GM19324 (cell line): Measurements from ENCODE around the gene HSPG2.
"Not testable (repeated sequence)": the region's sequence is repeated elsewhere in the genome, so short reads cannot be mapped to it uniquely, and the experiment has no call there.

Experiments used
- ATAC-seq: cut with Tn5 transposase; IDR thresholded peaks from one replicate; pipeline ENCODE4 v1.9.1; 2021; ENCODE audit warnings: mild to moderate bottlenecking, moderate library complexity; ENCODE audit not compliant: unreplicated experiment, low FRiP score

HSPG2 gene

DNA sequence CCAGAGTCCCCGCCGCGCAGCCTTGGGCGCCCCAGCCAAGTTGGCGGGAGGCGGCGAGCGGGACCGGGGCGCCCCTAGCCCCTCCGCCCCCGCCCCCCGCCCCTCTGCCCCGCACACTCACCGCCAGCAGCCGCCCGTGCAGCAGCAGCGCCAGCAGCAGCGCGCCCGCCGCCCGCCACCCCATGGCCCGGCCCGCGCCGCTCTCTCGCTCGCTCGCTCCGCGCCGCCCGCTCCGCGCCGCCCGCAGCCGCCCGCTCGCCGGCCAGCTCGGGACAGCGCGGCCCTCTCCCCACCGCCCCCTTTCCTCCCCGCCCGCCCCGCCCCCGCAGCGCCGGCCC is at the start of gene HSPG2:
HSPG2 (minus strand) TSS at position 277 of the 338 bp plus-strand sequence; CDS start at position 184, 93 bp downstream.
- peak; percentile 19 for ATAC-seq

DNA sequence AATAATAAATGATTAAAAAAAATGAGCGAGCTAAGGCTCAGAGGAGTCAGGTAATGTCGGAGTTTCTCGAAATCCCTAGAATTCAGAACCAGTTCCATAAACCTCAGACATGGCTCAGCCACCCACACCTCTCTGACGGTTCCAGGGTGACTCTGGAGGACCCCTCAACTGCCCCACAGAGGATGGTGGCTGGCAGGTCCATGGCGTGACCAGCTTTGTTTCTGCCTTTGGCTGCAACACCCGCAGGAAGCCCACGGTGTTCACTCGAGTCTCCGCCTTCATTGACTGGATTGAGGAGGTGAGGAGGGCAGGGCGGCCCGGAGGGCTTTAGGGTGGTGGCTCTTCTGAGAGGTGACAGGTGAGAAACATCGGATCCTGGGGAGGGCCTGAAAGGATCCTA is 49.3 kb upstream of the HSPG2 start:
- ATAC-seq, result not testable (repeated sequence)

DNA sequence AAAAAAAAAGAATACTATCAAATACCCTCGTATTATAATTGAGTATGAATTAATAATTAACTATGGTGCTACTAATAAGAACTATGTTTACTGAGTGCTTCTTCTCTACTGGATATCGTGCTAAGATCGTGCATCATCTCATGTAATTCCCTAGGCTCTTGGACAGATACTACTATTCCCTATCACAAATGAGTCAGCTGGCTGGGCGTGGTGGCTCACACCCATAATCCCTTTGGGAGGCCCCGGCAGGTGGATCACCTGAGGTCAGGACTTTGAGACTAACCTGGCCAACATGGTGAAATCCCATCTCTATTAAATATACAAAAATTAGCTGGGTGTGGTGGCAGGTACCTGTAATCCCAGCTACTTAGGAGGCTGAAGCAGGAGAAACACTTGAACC is 48.8 kb upstream of the HSPG2 start:
- ATAC-seq, result not testable (repeated sequence)

DNA sequence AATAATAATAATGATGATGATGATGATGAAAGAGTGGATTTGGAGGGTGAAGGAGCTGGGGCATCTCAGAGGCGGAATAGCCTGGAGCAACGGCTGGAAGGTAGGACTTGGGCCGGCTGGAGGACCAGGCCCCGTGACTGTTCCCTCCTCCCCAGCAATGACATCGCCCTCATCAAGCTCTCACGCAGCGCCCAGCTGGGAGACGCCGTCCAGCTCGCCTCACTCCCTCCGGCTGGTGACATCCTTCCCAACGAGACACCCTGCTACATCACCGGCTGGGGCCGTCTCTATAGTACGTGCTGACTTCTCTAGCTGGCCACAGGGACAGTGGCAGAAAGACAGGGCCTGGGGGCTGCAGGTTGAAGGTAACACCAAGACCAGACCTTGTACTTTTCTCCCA is 46.4 kb upstream of the HSPG2 start:
- not testable (repeated sequence) for ATAC-seq

DNA sequence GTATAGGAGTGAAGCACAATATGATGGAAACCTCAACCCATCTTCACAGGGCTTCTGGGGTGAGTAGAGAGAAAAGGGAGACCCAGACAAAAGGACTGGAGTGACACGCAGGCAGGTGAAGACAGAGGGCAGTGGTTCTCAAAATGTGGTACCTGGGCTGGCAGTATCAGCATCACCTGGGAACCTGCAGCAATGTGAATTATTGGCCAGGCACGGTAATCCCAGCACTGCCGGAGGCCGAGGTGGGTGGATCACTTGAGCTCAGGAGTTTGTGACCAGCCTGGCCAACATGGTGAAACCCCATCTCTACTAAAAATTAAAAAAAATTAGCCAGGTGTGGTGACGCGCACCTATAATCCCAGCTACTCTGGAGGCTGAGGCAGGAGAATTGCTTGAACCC is 45.0 kb upstream of the HSPG2 start:
- not testable (repeated sequence) for ATAC-seq

DNA sequence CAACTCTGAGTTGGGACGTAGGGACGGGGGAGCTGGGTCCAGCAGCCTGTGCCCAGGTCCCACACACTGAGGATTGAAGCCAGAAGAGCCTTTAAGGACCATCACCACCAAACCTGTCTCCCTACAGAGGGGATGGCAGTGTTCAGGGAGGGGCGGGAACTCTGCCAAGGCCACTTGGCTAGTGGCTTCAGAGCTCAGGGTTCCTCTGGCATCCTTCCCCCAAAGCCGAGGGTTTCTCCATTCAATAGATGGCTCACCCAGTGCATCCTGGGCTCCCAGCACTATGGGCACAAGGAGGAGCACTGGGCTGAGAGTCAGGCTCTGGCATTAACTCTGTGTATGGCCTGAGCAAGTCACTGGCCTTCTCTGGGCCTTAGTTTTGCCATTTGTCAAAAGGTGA is 44.1 kb upstream of the HSPG2 start:
- ATAC-seq, result not testable (repeated sequence)

DNA sequence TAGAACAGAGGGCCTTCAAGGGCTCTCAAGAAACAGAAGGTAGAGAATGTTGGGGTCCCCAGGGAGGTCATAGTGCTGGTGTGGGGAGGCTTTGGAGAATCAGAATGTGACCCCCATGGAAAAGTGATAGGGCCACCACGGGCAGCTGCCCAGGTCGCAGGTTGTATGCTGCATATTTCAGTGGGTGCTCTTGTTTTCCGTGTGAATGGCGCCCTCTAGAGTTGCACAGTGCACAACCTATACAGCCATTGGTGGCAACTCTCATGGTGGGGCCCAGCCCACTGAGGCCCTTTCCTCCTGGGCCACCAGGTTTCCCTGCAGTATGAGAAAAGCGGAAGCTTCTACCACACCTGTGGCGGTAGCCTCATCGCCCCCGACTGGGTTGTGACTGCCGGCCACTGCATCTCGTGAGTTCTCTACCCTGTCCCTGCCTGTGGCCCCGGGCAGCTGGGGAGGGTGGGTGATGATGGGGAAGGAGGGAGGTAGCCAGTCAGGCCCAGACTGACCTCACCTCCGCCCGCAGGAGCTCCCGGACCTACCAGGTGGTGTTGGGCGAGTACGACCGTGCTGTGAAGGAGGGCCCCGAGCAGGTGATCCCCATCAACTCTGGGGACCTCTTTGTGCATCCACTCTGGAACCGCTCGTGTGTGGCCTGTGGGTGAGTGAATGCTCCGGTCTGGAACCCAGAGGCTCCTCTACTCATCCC is 43.6 kb upstream of the HSPG2 start:
- ATAC-seq, result not testable (repeated sequence)

DNA sequence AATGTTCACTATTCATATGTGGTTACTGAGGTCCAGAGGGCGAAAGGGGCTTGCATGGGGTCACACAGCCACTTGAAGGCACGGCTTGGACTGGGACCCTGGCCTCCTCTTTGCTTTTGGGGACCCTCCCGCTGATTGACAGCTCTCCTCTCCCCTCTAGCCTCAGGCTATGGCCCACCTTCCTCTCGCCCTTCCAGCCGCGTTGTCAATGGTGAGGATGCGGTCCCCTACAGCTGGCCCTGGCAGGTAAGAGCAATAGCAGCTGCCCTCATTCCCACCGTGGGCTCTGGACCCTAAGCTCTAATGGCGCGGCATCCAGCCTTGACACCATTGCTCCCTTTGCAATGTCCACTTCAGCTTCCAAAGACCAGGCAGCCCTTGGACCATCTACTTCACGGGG is 41.1 kb upstream of the HSPG2 start:
- ATAC-seq, result not testable (repeated sequence)

DNA sequence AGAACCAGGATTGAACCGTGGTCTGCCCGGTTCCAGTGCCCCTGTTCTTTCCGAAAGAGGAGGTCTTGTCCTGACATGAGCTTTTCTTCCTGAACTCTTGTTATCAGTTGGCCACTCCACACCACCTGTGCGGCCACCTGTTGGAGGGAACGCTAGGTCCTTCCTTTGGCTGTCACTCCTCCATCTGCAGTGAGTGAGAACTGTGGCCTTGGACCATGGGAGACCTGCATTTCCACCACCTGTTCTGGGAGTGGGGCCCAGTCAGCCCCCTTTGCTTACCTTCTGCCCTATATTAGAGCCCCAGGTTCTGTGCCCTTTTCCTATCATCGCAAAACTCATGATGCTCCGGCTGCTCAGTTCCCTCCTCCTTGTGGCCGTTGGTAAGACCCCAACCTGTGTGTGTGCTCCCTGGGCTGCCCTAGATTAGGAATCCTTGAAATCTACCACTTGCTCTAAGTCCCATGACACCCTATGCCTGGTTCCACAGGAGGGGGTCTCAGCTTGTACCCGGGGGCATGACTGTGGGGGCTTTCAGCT is 39.7 kb upstream of the HSPG2 start, which contains the start of gene CELA3B:
CELA3B (plus strand) TSS at position 320 of the 537 bp plus-strand sequence; CDS start at position 338, 18 bp downstream.
- ATAC-seq, result not testable (repeated sequence)

DNA sequence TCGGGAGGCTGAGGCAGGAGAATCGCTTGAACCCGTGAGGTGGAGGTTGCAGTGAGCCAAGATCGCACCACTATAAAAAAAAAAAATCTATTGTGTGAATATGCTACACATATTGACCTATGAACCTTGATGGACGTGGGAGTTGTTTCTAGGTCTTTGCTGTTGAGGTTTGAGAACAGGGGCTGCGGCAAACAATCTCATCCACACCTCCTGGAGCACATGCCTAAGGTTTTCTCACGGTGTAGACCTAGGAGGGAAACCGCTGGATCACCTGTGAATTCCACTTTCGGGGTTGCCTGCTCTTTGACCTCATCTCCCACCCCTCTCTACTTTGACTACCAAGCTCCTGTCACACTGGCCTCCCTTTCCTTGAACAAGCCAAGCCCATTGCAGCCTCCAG is 38.2 kb upstream of the HSPG2 start:
- not testable (repeated sequence) for ATAC-seq

DNA sequence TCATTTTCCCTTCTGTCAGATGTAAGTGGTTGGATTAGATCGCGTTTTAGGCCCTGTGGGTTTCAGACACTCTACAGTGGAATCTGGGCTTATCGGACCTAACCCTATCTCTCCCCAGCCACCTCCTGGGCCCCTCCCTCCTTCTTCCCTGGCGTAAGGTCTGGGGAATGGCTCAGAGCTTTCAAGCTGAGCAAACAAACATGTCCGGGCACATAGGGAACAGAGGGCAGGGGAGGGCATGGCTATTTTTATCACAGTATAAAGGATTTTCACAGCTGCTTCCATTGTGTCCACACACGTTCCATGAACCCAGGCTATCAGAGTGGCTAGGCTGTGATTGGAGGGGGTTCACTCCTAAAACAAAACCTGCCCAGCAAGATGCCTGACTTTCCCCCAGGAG is 37.6 kb upstream of the HSPG2 start:
- not testable (repeated sequence) for ATAC-seq

DNA sequence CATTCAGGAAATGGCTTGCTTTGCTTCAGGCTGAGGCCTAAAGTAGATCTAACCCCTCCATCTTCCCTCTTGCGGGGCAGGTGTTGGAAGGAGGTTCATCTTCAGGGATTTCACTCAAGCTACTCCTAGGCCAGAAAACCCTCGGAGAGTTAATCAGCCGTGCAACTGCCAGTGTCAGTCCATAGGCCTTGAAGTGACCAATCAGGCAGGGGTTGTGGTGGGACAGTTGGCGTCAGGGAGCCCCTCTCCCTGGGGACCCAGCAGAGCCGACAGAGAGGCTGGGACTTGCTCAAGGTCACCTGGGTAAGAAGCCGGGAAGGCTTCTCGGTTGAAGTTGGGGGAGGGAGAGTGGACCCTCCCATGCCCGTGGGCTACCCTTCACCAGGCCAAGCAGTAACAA is 36.8 kb upstream of the HSPG2 start:
- ATAC-seq, result not testable (repeated sequence)

DNA sequence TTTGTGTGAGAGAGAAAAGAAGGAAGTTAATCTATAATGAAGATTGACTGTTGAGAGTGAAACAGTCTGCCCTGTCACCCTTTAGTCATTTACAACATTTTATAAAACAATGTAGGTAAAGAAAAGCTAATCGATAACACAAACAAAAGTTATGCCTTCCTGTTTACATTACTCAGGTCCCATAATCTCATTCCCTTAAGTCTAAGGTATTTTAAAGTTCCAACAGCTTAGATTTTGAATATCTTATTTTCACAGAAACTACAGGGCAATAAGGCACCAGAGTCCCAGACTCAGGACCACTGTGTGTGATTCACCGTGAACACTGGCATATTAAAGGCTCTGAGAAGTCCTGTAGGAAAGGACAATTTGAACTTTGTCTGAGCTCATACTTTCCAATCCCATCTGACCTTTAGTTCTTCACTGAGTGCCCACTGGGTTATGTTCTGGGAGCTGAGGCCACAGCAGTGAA is 35.9 kb upstream of the HSPG2 start:
- ATAC-seq, result not testable (repeated sequence)

DNA sequence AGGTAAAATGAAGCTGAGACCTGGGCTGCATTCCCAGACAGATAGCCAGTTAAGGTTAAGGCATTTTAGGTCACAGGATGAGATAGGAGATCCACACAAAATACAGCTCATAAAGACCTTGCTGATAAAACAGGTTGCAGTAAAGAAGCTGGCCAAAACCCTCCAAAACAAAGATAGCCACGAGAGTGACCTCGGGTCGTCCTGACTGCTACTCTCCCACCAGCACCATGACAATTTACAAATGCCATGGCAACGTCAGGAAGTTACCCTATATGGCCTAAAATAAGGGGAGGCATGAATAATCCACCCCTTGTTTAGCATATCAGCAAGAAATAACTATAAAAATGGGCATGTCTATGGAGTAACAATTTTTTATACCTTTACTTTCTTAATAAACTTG is 33.4 kb upstream of the HSPG2 start:
- ATAC-seq, result not testable (repeated sequence)

DNA sequence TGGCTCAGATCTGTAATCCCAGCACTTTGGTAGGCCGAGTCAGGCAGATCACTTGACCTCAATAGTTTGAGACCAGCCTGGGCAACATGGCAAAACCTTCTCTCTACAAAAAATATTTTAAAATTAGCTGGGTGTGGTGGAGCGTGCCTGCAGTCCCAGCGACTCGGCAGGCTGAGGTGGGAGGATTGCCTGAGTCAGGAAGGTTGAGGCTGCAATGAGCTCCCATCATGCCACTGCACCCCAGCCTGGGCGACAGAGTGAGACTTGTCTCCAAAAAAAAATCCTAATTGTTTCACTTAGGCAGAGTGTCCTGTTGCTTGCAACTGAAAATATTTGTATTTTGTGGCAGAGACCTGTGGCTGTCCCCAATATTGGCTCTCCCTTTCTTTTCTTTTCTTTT is 32.0 kb upstream of the HSPG2 start:
- ATAC-seq, result not testable (repeated sequence)

DNA sequence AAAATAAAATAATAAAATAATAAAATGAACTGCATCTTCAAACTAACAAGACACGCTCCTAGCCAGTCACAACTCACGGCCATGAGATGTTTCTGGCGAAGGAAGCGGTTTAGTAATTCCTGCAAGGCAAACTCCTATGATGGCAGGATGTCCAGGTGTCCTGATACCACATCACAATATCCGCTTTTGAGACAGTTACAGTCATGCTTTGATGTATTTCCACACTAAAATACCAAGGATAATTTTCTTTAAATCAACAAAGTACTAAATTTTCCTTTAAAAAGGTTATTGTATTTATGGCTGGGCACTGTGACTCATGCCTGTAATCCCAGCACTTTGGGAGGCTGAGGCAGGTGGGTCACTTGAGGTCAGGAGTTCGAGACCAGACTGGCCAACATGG is 30.1 kb upstream of the HSPG2 start:
- ATAC-seq, result not testable (repeated sequence)

DNA sequence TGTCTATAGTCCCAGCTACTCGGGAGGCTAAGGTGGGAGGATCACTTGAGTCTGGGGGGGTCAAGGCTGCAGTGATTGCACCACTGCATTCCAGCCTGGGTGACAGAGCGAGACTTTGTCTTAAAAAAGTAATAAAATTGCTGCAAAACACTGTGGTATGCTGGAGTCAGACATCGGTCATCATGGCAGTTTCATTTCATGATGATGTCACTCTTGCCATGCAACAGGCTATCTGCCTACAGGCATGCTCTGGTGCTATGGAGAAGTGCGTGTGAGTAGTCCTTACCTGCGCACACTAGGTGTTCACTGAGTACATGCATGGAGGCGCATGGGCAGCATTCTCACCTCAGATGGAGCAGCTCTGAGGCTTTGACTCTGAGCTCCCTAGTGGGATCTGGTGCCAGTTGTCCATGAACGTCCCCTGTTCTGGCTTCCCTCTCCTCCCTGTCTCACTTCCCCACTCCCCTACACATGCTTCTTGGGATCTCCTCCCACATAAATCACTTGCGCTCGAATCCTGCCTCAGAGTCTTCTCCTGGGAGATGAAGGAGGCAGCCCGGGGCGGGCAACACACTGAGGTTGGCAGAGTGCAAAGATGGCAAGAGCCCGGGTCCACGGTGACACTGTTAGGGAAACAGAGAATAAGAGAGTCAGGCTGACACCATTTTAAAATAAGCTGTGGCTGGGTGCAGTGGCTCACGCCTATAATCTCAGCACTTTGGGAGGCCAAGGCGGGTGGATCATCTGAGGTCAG is 29.3 kb upstream of the HSPG2 start:
- no peak for ATAC-seq

DNA sequence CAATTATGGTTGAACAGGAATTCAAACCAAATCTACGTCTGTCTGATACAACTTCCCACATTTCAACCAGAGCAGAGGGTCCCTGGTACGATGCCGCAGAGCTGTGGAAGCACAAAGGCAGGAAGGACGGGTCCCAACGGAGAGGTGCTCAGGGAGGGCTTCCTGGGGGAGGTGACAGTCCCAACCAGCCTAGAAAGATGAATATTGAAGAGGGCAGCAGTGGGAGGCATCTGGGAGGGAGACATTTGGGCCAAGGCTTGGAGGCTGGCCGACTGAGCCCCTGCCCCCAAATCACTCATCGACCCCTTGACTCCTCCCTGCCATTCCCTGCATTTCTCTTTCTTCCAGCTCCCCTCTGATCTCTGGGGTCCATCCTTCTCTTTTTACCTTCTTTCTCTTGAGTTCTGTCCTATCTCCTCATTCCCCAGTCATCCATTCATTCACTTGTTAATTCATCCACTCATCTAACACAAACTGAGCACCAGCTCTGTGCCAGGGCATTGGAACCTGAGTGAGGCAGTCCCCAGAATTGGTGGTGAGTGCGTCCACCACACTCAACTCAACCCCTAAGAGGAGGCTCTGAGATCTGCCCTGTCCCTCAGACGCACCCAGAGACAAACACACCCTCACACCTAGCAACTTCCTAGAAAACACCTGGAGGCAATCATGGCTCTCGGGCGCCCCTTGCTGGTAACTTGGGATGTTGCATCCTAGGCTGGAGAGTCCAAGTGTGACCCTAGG is 26.5 kb upstream of the HSPG2 start:
- ATAC-seq, result no peak

DNA sequence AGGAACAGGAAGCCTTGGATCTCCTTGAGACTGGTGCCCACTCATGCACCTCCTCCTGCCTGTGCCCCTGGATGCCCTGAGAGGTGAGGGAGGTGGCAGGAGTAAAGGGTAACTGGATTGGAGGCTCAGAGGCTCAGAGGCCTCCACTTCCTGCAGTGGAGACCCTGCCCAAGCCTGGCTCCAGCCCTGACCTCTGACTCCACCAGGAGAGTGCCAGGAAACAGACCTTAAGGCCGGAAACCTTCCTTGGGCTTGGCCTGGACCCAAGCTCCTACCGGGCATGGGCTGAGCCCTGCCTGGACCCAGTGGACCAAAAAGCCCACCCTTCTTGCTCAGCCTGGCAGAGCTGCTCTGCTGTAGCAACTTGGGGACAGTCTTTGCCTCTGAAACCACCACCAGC is 24.7 kb upstream of the HSPG2 start:
- no peak for ATAC-seq

DNA sequence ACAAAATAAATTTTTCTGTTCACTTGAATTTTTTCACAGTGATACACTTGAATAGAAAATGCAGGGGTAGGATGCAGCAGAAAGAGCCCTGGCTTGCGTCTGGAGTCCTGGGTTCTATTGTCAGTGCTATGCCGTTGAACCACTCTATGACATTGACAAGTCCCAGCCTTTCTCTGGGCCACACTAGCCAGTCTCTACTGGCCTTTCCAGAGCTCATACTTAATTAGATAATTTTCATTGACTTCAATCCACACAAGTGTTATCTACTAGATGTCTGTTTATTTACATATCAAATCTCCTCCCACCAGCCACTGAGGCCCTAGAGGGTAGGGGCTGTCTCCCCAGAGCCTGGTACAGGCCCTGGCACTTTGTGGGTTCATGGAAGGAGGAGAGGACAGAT is 24.2 kb upstream of the HSPG2 start:
- ATAC-seq, result no peak
